ENCODE results near the gene VPS13D.

GRCh38 chr1:12469493-12469892, 239.7 kb downstream of the VPS13D start:
- TF ChIP-seq CTCF (IDR thresholded peaks at IDR 0.05) (no peak), POLR2A (IDR thresholded peaks at IDR 0.05) (no peak), EP300 (IDR thresholded peaks at IDR 0.05) (no peak)

All from ovary (tissue), 3 donors.